Bronchial epithelial cell (primary cell): ENCODE data around the gene ENTR1. TPM values are rescaled to one million over a fixed set of nuclear protein-coding genes. Genes with fewer than 3 reads are reported as not detected.

Experiments used
- DNase-seq: peaks from one replicate; pipeline ENCODE4 v3.0.0-alpha.2; 2010; ENCODE audit warnings: low read depth
- FAIRE-seq: peaks from 2 replicates; lab custom pipeline; 2011; peaks lifted over from hg19 to GRCh38; lab: Jason Lieb, UNC
- H3K27me3 ChIP-seq: 2 replicates; pipeline ENCODE4 v1.5.1; 2011; ENCODE audit warnings: low read length; ENCODE audit not compliant: control insufficient read depth, insufficient read depth
- H3K36me3 ChIP-seq: 2 replicates; pipeline ENCODE4 v1.5.1; 2011; ENCODE audit warnings: low read length; ENCODE audit not compliant: control insufficient read depth, insufficient read depth
- H3K4me3 ChIP-seq: 2 replicates; pipeline ENCODE4 v1.5.1; 2011; ENCODE audit warnings: mild to moderate bottlenecking, low read depth, low read length, control low read depth
- total RNA-seq: library from RNA; depleted of rRNA; stranded (reverse); fragments of >200 nt; gene quantifications from 2 replicates; pipeline ENCODE4 v1.2.1, GENCODE V29; 2014
- TF ChIP-seq, protein P1 (sequence below): IDR thresholded peaks from 2 replicates; pipeline ENCODE4 v1.5.1; 2011; ENCODE audit warnings: mild to moderate bottlenecking, moderate library complexity, low read length, control low read depth, inconsistent platforms; ENCODE audit not compliant: insufficient read depth, severe bottlenecking

Gene ENTR1
- total RNA-seq, 1 donor from 2014 or later: 89.0 TPM

DNA sequence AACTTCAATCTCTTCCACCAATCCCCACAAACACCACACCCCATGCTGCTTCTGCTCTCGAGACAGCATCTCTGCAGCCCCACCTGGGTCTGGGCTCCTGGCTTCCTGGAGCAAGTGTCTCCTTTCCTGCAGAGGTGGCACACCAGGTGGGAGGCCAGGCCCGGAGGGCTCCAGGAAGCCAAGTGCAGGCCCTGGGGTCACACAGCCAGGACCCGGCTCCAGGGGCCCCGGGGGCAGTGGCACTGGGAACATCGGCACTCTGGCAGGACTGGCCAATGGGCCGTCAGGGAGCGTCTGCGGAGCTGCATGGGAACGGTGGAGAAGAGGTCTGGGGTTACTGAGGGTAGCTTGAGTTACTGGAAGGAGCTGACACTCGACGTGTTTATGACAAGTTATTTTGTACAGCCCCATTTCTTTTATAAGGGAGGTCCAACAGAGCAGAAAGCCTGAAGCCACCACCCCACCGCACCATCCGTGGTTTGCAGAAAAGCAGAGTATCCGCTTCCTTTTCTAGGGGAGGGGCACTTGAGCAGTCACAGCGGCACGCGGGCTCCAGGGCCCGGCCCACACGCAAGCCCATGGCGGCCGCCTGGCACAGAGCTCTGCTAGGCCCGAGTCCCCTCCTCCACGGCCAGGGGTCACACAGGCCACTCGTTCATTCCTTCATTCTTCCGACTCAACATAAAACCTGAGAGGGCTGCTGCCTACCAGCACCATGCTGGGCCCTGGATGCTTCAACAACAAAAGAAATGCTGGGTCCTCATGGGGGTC lies 43.8 kb upstream of the ENTR1 start:
- TF ChIP-seq, protein P1, sequence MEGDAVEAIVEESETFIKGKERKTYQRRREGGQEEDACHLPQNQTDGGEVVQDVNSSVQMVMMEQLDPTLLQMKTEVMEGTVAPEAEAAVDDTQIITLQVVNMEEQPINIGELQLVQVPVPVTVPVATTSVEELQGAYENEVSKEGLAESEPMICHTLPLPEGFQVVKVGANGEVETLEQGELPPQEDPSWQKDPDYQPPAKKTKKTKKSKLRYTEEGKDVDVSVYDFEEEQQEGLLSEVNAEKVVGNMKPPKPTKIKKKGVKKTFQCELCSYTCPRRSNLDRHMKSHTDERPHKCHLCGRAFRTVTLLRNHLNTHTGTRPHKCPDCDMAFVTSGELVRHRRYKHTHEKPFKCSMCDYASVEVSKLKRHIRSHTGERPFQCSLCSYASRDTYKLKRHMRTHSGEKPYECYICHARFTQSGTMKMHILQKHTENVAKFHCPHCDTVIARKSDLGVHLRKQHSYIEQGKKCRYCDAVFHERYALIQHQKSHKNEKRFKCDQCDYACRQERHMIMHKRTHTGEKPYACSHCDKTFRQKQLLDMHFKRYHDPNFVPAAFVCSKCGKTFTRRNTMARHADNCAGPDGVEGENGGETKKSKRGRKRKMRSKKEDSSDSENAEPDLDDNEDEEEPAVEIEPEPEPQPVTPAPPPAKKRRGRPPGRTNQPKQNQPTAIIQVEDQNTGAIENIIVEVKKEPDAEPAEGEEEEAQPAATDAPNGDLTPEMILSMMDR: no peak
- H3K27me3 ChIP-seq: no peaks in the 10 kb centered on the region
- no peak overlapping the region for H3K4me3 ChIP-seq
- peaks cover 48% of the 10 kb centered on the region for H3K36me3 ChIP-seq
- FAIRE-seq (no peak), DNase-seq (no peak)

DNA sequence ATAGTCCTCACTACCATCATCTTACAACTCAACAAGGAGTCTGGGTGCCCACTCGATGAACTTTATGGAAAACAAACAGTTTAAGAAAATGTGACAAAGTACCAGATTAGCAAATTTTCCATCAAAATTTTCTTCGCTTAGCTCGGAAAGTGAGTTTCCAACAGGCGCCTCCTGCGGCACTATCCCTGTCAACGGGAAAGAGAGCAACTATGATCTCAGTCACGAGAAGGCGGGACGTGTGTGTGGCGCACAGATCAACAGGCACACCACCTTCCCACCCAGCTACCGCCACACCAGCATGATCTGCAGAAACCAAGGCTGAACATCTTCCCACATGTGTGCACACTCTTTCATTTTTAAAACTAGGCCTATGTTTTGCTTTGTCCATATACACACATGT lies 42.9 kb upstream of the ENTR1 start:
- no peak for DNase-seq
- no peak for FAIRE-seq
- no peaks in the 10 kb centered on the region for H3K27me3 ChIP-seq
- H3K4me3 ChIP-seq: no peak overlapping the region
- peaks cover 46% of the 10 kb centered on the region for H3K36me3 ChIP-seq
- TF ChIP-seq, protein P1: no peak

DNA sequence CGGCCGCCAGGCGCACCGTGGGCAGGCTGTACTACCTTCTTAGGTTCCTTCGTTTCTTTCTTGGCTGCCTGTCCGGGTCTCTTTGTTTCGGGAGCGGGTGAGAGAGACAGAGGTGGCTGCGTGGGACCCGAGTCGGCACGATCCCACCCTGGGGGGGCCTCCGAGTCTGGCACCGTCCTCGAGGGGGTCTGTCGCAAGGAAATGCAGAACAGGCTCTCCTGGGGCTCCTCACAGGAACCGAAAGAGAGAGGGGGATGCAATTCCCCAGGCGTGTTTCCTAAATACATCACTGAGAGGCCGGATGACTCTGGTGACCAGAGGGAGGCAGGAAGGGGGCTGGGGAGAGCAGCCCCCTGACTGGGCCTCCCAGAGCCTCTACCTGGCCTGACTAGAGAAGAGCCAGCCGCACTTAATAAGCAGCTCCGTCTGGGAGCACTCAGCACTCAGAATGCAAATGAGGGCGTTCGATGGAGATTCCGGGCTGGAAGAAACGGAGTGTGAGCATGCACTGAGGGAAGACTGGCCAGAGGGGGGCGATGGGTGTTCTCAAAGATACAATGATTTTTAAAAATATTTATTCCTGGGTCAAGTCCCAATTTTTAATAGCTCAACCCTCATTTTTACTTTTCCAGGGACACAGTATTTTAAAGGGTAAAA lies 40.9 kb upstream of the ENTR1 start:
- FAIRE-seq (no peak), DNase-seq (no peak)
- Histone ChIP-seq H3K4me3 (no peak overlapping the region), H3K27me3 (no peaks in the 10 kb centered on the region), H3K36me3 (peaks cover 49% of the 10 kb centered on the region)
- TF ChIP-seq, protein P1: no peak

DNA sequence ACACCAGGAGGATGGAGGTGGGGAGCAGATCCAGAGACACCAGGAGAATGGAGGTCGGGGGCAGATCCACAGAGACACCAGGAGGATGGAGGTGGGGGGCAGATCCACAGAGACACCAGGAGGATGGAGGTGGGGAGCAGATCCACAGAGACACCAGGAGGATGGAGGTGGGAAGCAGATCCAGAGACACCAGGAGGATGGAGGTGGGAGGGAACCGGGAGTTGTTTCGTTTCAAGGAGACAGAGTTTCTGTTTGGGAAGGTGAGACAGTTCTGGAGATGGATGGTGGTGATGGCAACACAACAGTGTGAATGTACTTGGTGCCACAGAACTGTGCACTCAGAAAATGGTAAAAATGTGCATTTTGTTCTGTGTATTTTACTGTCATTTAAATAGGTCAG lies 38.2 kb upstream of the ENTR1 start:
- TF ChIP-seq, protein P1: no peak
- H3K27me3 ChIP-seq: no peaks in the 10 kb centered on the region
- H3K4me3 ChIP-seq: no peak overlapping the region
- no peak for FAIRE-seq
- H3K36me3 ChIP-seq: peaks cover 44% of the 10 kb centered on the region
- DNase-seq: no peak

DNA sequence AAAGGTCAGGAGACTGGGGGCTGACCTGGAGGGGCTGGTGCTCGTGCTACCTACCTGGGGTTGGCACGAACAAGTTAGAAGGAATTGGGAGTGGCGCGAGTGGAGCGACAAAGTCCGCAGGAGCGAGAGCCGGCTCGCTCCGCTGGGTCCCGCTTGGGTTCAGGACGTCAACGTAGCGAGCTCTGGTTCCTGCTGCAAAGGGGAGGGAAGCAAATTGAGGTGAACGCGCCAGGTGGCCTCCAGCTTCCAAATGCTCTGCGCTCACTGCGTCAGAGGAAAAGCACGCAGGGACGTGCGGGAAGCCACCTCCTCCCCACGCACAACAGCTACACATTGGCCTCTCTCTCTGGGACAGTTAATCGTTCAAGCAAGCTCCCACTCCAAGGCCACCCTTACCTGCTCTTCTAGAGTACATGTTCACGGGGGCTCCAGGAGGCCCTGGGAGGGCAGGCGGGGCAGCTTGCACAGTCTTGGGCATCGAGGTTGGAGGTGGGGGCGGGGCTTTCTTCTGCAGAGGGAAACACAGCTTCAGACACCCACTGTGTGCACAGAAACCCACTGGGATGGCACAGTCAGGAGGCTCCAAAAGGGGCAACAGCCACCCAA lies 36.9 kb upstream of the ENTR1 start:
- TF ChIP-seq, protein P1: no peak
- FAIRE-seq (no peak), DNase-seq (no peak)
- Histone ChIP-seq H3K4me3 (no peak overlapping the region), H3K27me3 (no peaks in the 10 kb centered on the region), H3K36me3 (peaks cover 46% of the 10 kb centered on the region)
